Epithelial cell of proximal tubule (primary cell): ENCODE results near the gene RPRM. TPM values are rescaled to one million over a fixed set of nuclear protein-coding genes. Genes with fewer than 3 reads are reported as not detected.
"Not testable (repeated sequence)": the region's sequence is repeated elsewhere in the genome, so short reads cannot be mapped to it uniquely, and the experiment has no call there.

Experiments
- DNase-seq: peaks from one replicate; pipeline ENCODE4 v3.0.0-alpha.2; 2011; ENCODE audit warnings: low read depth
- H3K4me3 ChIP-seq: 2 replicates; pipeline ENCODE4 v1.5.1; 2011; ENCODE audit warnings: low read depth, mild to moderate bottlenecking, low read length
- total RNA-seq: library from RNA; depleted of rRNA; stranded (reverse); fragments of >200 nt; gene quantifications from 2 replicates; pipeline ENCODE4 v1.2.3, GENCODE V29; 2015
- TF ChIP-seq, protein P1 (sequence below): conservative IDR thresholded peaks from 2 replicates; pipeline ENCODE4 v1.5.1; 2012; ENCODE audit warnings: low read depth, mild to moderate bottlenecking, low read length

The RPRM gene
- total RNA-seq: not detected in 2 replicates

DNA sequence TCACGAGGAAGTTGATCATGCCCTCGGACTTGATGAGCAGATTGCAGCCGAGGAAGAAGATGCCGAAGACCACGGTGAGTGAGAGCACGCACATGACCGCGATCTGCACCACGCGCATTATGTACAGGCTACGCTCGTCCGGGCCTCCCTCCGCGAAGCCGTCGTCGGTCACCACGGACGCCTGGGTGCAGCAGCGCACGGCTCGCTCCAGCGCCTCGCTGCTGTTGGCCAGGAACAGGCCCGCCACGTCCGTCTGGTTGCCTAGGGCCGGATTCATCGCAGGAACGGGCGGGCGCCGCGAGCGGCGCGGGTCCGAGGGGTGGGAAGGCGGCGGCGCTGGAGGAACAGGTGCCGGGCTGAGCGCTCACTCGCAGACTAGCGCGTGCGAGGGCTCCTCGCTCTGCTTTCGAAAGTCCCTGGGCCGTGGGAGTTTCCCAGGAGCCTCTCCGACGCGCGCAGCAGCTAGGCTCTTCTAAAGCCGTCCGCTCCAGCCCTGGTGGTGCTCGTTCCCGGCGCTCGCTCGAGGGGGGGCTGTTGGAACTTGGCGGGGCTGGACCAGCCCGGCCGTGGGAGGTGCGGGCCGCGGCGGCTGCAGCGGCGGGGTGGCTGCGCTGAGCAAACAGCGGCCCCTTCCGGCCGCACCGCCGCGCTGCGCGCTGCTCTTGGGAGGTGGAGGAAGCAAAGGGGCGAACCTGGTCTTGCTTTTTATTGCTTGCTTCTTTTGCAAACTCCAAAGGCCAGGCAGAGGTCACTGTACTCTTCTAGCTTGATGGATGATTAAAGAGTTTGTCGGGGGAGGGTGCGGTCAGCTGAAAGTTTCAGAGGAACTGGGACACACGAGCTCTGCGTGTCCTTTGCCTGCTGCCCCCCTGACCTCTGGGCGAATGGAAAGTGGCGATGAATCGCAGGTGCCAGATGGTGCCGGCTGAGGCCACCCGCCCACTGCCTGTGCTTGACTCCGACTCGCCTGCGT lies at the start of gene RPRM:
Gene RPRM, minus strand, starts transcription at position 474 of the 973 bp plus-strand sequence. Its CDS starts 197 bp downstream, at position 277.
- DNase-seq: no peak
- peak within 1 kb of the TSS; percentile 43 for H3K4me3 ChIP-seq
- TF ChIP-seq, protein P1, sequence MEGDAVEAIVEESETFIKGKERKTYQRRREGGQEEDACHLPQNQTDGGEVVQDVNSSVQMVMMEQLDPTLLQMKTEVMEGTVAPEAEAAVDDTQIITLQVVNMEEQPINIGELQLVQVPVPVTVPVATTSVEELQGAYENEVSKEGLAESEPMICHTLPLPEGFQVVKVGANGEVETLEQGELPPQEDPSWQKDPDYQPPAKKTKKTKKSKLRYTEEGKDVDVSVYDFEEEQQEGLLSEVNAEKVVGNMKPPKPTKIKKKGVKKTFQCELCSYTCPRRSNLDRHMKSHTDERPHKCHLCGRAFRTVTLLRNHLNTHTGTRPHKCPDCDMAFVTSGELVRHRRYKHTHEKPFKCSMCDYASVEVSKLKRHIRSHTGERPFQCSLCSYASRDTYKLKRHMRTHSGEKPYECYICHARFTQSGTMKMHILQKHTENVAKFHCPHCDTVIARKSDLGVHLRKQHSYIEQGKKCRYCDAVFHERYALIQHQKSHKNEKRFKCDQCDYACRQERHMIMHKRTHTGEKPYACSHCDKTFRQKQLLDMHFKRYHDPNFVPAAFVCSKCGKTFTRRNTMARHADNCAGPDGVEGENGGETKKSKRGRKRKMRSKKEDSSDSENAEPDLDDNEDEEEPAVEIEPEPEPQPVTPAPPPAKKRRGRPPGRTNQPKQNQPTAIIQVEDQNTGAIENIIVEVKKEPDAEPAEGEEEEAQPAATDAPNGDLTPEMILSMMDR: peak; percentile 82

GRCh38 chr2:153519257-153519875 lies 40.8 kb upstream of the RPRM start:
- no peak overlapping the region for H3K4me3 ChIP-seq
- peak; percentile 7 for DNase-seq
- TF ChIP-seq, protein P1: peak; percentile 78

DNA sequence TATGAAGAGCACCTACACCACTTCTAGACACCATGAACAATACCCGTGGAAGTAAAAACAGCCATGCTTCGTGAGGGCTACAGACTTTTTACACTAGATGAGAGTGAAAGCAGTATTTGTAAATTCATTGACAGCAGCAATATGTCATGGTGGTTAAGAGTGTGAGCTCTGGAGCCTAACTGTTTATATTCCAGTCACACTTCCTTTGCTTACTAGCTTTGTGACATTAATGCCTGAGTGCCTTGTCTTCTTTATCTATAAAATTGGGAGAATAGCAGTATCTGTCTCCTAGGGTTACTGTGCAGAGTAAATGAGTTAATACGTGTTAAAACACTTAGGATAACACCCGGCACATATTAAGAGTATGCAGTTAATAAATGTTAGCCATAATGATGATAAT lies 33.8 kb upstream of the RPRM start:
- no peak overlapping the region for H3K4me3 ChIP-seq
- TF ChIP-seq, protein P1: no peak
- DNase-seq: no peak

DNA sequence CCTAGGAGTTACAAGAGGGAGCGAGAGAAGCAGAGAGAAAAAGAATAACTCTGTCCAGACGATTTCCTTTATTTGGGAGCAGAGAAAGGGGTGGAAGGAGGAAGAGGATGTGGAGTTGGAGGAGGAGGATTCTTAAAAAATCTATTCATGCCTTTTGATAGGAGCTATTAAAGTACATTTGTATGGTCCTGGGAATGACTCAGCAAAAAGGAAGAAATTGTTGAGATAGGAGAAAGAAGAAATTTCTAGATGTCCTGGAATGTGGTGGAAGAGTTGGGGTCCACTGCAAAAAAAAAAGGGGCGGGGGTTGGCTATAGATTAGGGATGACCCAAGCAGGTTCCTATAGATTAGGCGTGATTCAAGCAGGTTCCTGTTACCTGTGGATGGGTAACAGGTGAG lies 32.4 kb upstream of the RPRM start:
- TF ChIP-seq, protein P1: no peak
- no peak for DNase-seq
- no peak overlapping the region for H3K4me3 ChIP-seq

DNA sequence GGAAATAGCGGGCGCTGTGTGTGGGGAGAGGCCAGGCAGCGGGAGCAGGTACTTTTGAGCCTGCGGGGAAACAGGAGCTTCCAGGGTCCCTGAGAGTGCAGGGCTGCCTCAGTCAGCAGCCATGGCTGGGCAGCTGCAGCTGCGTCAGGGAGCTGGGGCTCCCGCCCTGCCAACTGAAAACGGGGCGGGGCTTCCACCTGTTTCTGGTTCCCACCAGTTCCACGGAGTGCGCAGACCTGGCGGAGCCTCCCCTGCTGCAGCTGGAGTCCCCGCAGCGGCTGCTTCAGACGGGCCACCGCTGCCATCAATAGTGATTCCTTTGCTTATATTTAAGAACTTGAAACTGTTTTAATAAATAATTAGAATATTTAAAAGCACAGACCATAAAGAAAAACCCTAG lies 30.6 kb upstream of the RPRM start:
- TF ChIP-seq, protein P1: no peak
- DNase-seq: no peak
- H3K4me3 ChIP-seq: no peak overlapping the region

DNA sequence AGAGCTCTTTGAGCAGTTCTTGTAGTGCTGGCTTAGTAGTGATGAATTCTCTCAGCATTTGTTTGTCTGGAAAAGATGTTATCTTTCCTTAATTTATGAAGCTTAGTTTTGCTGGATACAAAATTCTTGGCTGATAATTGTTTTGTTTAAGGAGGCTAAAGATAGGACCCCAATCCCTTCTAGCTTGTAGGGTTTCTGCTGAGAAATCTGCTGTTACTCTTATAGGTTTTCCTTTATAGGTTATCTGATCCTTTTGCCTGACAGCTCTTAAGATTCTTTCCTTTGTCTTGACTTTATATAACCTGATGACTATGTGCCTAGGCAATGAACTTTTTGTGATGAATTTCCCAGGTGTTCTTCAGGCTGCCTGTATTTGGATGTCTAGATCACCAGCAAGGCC lies 27.9 kb upstream of the RPRM start:
- not testable (repeated sequence) for DNase-seq, H3K4me3 ChIP-seq

DNA sequence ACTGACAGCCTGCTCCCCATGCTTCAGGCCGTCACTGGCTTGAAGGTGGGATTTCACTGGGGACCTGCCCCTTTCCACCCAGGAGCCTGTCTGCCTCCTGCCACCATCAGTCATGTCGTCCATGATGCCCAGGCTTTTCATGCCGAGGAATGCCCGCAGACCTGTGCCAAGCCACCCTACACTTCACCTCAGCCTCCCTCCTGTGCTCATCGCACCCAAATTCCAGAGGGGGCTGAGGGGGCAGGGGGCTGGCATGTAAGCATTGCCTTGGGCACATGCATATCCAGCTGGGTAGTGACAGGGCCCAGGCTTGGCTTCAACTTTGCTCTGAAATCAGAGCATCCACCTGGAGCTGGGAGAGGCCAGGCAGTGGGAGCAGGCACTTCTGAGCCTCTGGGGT lies 20.9 kb upstream of the RPRM start:
- H3K4me3 ChIP-seq: no peak overlapping the region
- TF ChIP-seq, protein P1: no peak
- DNase-seq: no peak
